22Rv1 (cell line): ENCODE data around the gene PPP1R13B.

Experiments used
- H3K27ac ChIP-seq: fragments of 450-650 bp; 2 replicates; pipeline ENCODE4 v1.5.1; 2017
- CTCF ChIP-seq: fragments of 450-650 bp; IDR thresholded peaks from 2 replicates; pipeline ENCODE4 v1.5.1; 2017; ENCODE audit warnings: mild to moderate bottlenecking
- ZFX ChIP-seq: fragments of 450-650 bp; IDR thresholded peaks from 2 replicates; pipeline ENCODE4 v1.6.1; 2017; ENCODE audit warnings: antibody characterized with exemption, borderline replicate concordance

The PPP1R13B gene

GRCh38 chr14:103863245-103863644 lies 15.9 kb upstream of the PPP1R13B start:
- H3K27ac ChIP-seq, result no peak overlapping the region
- TF ChIP-seq ZFX (no peak), CTCF (no peak)

- TF ChIP-seq ZFX (no peak), CTCF (no peak)
- no peak overlapping the region for H3K27ac ChIP-seq
Observed at GRCh38 chr14:103862393-103862782, 15.0 kb upstream of the PPP1R13B start.

GRCh38 chr14:103861413-103862392 lies 14.3 kb upstream of the PPP1R13B start:
- TF ChIP-seq CTCF, result no peak
- no peak for TF ChIP-seq ZFX
- H3K27ac ChIP-seq, result no peak overlapping the region

- TF ChIP-seq ZFX, result no peak
- no peak for TF ChIP-seq CTCF
- H3K27ac ChIP-seq, result no peak overlapping the region
Observed at GRCh38 chr14:103859416-103860202, 12.2 kb upstream of the PPP1R13B start.

GRCh38 chr14:103858063-103858781 lies 10.8 kb upstream of the PPP1R13B start:
- H3K27ac ChIP-seq, result no peak overlapping the region
- TF ChIP-seq CTCF (no peak), ZFX (no peak)

GRCh38 chr14:103857256-103857655 lies 9.9 kb upstream of the PPP1R13B start:
- TF ChIP-seq ZFX (no peak), CTCF (no peak)
- no peak overlapping the region for H3K27ac ChIP-seq
